ENCODE results near the gene SPATA17. TPM values are rescaled to one million over a fixed set of nuclear protein-coding genes. Genes with fewer than 3 reads are reported as not detected.

The SPATA17 gene
- total and polyA plus RNA-seq, 10 of the 15 experiments (the other 5 are each of a cell fraction or from before 2014, with no cell fraction given) = 0.08 to 0.27 (median 0.11) TPM; not detected in 6

GRCh38 chr1:217617126-217617525, 14.0 kb upstream of the SPATA17 start:
- intact Hi-C loops (cut with micrococcal nuclease; ENCODE audit: unreplicated experiment) = no loop called here
- in situ Hi-C loops (cut with MboI) = no loop called here
- Histone ChIP-seq H3K79me2 (ENCODE audit: control insufficient read depth, insufficient read depth, low read length) (peaks cover 2% of the 10 kb centered on the region), H3K4me3 (no peak overlapping the region), H3K4me2 (ENCODE audit: control insufficient read depth, insufficient read depth) (no peak overlapping the region), H3K9me3 (replicated peaks; ENCODE audit: control insufficient read depth, insufficient read depth, low read length) (no peaks in the 10 kb centered on the region), H3K9ac (ENCODE audit: control insufficient read depth, insufficient read depth, low read length) (no peak overlapping the region), H2AFZ (ENCODE audit: control insufficient read depth, low read depth, low read length) (no peak overlapping the region), H3K27me3 (replicated peaks in 1 of 2; ENCODE audit: control insufficient read depth in 2 of 2, insufficient read depth in 2 of 2, low read length in 1 of 2) (no peaks in the 10 kb centered on the region), H3K36me3 (ENCODE audit: control insufficient read depth in 2 of 2, insufficient read depth in 2 of 2, low read length in 1 of 2) (peaks cover 0 to 5% of the 10 kb centered on the region in 2 experiments; a peak in 1 of 4 replicates), H3K4me1 (ENCODE audit: control insufficient read depth, insufficient read depth, low read length) (peaks cover 11% of the 10 kb centered on the region), H4K20me1 (ENCODE audit: control insufficient read depth, insufficient read depth) (no peaks in the 10 kb centered on the region), H3K27ac (ENCODE audit: control insufficient read depth, insufficient read depth) (no peak overlapping the region)
- ChIA-PET RAD21 (ENCODE audit: unreplicated experiment) (no interaction called here), SMC1A (ENCODE audit: uncharacterized antibody, unreplicated experiment) (no interaction called here), POLR2A (interaction anchor here (1.1 kb wide), 1 partner anchor 14 kb away, joined by 3 read pairs; the partner anchor contains the start of genes GPATCH2 and SPATA17), CTCF (interaction anchor here (0.6 kb wide), 1 partner anchor 35 kb away, joined by 3 read pairs; no protein-coding TSS in a partner anchor)
- TF ChIP-seq, protein P1, sequence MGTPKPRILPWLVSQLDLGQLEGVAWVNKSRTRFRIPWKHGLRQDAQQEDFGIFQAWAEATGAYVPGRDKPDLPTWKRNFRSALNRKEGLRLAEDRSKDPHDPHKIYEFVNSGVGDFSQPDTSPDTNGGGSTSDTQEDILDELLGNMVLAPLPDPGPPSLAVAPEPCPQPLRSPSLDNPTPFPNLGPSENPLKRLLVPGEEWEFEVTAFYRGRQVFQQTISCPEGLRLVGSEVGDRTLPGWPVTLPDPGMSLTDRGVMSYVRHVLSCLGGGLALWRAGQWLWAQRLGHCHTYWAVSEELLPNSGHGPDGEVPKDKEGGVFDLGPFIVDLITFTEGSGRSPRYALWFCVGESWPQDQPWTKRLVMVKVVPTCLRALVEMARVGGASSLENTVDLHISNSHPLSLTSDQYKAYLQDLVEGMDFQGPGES (IDR thresholded peaks at IDR 0.05) = no peak
- TF ChIP-seq MTA3 (IDR thresholded peaks at IDR 0.05; ENCODE audit: borderline replicate concordance, low read length) (no peak), PAX5 (IDR thresholded peaks at IDR 0.05; ENCODE audit: borderline replicate concordance, low read depth, low read length) (no peak), STAT1 (conservative IDR thresholded peaks at IDR 0.05) (no peak), SREBF1 (IDR thresholded peaks at IDR 0.05; ENCODE audit: low read length) (no peak), FOXK2 (IDR thresholded peaks at IDR 0.05) (no peak), TARDBP (IDR thresholded peaks at IDR 0.05; ENCODE audit: borderline replicate concordance) (no peak), HCFC1 (IDR thresholded peaks at IDR 0.05; ENCODE audit: low read length) (no peak), SP1 (IDR thresholded peaks at IDR 0.05; ENCODE audit: low read depth, low read length) (no peak), CREB1 (IDR thresholded peaks at IDR 0.05; ENCODE audit: low read depth) (no peak), FOXM1 (IDR thresholded peaks at IDR 0.05; ENCODE audit: low read depth, low read length) (no peak), HDGF (IDR thresholded peaks at IDR 0.05) (no peak), EP300 (IDR thresholded peaks at IDR 0.05; ENCODE audit: borderline replicate concordance in 1 of 2, control insufficient read depth in 1 of 2, low read depth in 2 of 2, low read length in 2 of 2) (no peak), SMAD5 (IDR thresholded peaks at IDR 0.05; ENCODE audit: low read depth) (no peak)
- TF ChIP-seq, protein P2, sequence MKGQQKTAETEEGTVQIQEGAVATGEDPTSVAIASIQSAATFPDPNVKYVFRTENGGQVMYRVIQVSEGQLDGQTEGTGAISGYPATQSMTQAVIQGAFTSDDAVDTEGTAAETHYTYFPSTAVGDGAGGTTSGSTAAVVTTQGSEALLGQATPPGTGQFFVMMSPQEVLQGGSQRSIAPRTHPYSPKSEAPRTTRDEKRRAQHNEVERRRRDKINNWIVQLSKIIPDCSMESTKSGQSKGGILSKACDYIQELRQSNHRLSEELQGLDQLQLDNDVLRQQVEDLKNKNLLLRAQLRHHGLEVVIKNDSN (IDR thresholded peaks at IDR 0.05; ENCODE audit: borderline replicate concordance, extremely low read length, insufficient read depth, low read depth, low read length) = no peak
- TF ChIP-seq, protein P3, sequence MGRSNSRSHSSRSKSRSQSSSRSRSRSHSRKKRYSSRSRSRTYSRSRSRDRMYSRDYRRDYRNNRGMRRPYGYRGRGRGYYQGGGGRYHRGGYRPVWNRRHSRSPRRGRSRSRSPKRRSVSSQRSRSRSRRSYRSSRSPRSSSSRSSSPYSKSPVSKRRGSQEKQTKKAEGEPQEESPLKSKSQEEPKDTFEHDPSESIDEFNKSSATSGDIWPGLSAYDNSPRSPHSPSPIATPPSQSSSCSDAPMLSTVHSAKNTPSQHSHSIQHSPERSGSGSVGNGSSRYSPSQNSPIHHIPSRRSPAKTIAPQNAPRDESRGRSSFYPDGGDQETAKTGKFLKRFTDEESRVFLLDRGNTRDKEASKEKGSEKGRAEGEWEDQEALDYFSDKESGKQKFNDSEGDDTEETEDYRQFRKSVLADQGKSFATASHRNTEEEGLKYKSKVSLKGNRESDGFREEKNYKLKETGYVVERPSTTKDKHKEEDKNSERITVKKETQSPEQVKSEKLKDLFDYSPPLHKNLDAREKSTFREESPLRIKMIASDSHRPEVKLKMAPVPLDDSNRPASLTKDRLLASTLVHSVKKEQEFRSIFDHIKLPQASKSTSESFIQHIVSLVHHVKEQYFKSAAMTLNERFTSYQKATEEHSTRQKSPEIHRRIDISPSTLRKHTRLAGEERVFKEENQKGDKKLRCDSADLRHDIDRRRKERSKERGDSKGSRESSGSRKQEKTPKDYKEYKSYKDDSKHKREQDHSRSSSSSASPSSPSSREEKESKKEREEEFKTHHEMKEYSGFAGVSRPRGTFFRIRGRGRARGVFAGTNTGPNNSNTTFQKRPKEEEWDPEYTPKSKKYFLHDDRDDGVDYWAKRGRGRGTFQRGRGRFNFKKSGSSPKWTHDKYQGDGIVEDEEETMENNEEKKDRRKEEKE (IDR thresholded peaks at IDR 0.05) = no peak
- TF ChIP-seq, protein P4, sequence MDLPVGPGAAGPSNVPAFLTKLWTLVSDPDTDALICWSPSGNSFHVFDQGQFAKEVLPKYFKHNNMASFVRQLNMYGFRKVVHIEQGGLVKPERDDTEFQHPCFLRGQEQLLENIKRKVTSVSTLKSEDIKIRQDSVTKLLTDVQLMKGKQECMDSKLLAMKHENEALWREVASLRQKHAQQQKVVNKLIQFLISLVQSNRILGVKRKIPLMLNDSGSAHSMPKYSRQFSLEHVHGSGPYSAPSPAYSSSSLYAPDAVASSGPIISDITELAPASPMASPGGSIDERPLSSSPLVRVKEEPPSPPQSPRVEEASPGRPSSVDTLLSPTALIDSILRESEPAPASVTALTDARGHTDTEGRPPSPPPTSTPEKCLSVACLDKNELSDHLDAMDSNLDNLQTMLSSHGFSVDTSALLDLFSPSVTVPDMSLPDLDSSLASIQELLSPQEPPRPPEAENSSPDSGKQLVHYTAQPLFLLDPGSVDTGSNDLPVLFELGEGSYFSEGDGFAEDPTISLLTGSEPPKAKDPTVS (IDR thresholded peaks at IDR 0.05; ENCODE audit: low read depth, low read length) = no peak
- ATAC-seq (no peak), FAIRE-seq (no peak), DNase-seq (ENCODE audit: low read depth, low spot score) (no peak)
- WGBS (ENCODE audit: insufficient coverage, insufficient replicate concordance, low lambda C conversion rate, missing lambda C conversion rate) = 100% methylated on average over 1 of the region's 1 CpG
- no TSS peak for BruUV-seq (replicated peaks)

Measured in GM12878 (cell line).